ENCODE data around the gene ZNF184. TPM values are rescaled to one million over a fixed set of nuclear protein-coding genes. Genes with fewer than 3 reads are reported as not detected.
"Not testable (repeated sequence)": the region's sequence is repeated elsewhere in the genome, so short reads cannot be mapped to it uniquely, and the experiment has no call there.

Gene ZNF184
- polyA plus RNA-seq, 10 donors: 9.3 to 12.4 (median 10.4) TPM

- no peak for DNase-seq
These were observed 46.8 kb downstream of the ZNF184 start for GRCh38 chr6:27426045-27426620.

GRCh38 chr6:27424851-27425250, 48.1 kb downstream of the ZNF184 start:
- DNase-seq: not testable (repeated sequence)

- peak; percentile 4 to 54 (median 50) for DNase-seq
These were observed 50.1 kb downstream of the ZNF184 start for GRCh38 chr6:27422651-27423332.

- no peak for DNase-seq
These were observed 53.5 kb downstream of the ZNF184 start for GRCh38 chr6:27419363-27419762.

GRCh38 chr6:27415898-27416297, 57.0 kb downstream of the ZNF184 start:
- DNase-seq: no peak

GRCh38 chr6:27414996-27415395, 57.9 kb downstream of the ZNF184 start:
- no peak for DNase-seq

- no peak for DNase-seq
These were observed 58.6 kb downstream of the ZNF184 start for GRCh38 chr6:27414300-27414699.

- DNase-seq: no peak
These were observed 65.6 kb downstream of the ZNF184 start for GRCh38 chr6:27407153-27407814.

- DNase-seq: peak in 2 of 3 donors; percentile 9 to 13
These were observed 66.8 kb downstream of the ZNF184 start for GRCh38 chr6:27406085-27406484.

- no peak for DNase-seq
These were observed 71.8 kb downstream of the ZNF184 start for GRCh38 chr6:27400877-27401642.

Other genes with a start within 250 kb of the ZNF184 start
- gene PRSS16, start 225.4 kb downstream of the ZNF184 start, polyA plus RNA-seq (ENCODE audit: insufficient read length in 10 of 10): 1 to 10 TPM in 1 of 10 donors, under 1 TPM in 7, not detected in 2; 0.08 to 2.2 (median 0.31) TPM
- not detected for gene POM121L2, start 160.8 kb downstream of the ZNF184 start, polyA plus RNA-seq (ENCODE audit: insufficient read length in 10 of 10)
- gene ZNF391, start 84.3 kb downstream of the ZNF184 start, polyA plus RNA-seq (ENCODE audit: insufficient read length in 10 of 10): 1 to 10 TPM; 3.5 to 5.7 (median 5.1) TPM